ENCODE results near the gene FILIP1L.

GRCh38 chr3:99817437-99818240 lies 296.7 kb downstream of the FILIP1L start, which contains the start of gene CMSS1:
- TF ChIP-seq CTCF (IDR thresholded peaks at IDR 0.05) (peak in 5 of 6 experiments; percentile 25 to 56 (median 40)), POLR2A (IDR thresholded peaks at IDR 0.05) (peak; percentile 54 to 90)

All from adrenal gland (tissue), 5 donors.